LNCaP clone FGC (cell line): ENCODE measurements around the gene SEMA4G.

Experiments used
- DNase-seq: peaks from one replicate; pipeline ENCODE4 v3.0.0-alpha.2; 2011; ENCODE audit warnings: low read depth
- H3K4me3 ChIP-seq: 2 replicates; pipeline ENCODE4 v1.5.1; 2011; ENCODE audit warnings: mild to moderate bottlenecking, low read depth, low read length, control low read depth
- TF ChIP-seq, protein P1 (sequence below): IDR thresholded peaks from 2 replicates; pipeline ENCODE4 v1.5.1; 2012; ENCODE audit warnings: mild to moderate bottlenecking; ENCODE audit not compliant: control insufficient read depth, insufficient read depth; ENCODE audit errors: extremely low read depth

SEMA4G gene

DNA sequence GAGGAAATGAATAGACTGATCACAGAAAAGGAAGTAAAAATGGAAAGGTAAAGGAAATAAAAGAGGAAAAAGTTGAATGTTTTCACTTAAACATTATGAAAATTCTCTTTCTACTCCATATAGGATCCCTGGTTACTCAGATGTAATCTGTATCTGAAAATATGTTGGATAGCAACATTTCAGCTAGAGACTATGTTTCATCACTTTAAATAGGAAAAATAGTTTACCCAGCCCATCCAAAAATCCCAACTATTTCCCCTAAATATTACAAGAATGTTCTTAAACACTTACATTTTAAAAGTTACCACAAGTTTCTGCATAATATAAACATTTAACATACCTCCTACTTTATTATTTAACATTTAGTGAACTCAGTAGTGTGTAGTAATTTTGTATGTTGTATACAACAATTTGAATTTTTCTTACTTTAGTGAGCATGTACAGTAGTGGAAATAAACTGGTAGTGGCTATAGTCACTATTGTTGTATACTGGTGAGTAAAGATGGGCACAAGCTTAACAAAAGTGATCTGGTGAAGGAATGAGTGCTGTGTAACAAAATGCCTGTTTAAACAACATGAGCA lies 29.4 kb upstream of the SEMA4G start:
- DNase-seq = no peak
- TF ChIP-seq, protein P1, sequence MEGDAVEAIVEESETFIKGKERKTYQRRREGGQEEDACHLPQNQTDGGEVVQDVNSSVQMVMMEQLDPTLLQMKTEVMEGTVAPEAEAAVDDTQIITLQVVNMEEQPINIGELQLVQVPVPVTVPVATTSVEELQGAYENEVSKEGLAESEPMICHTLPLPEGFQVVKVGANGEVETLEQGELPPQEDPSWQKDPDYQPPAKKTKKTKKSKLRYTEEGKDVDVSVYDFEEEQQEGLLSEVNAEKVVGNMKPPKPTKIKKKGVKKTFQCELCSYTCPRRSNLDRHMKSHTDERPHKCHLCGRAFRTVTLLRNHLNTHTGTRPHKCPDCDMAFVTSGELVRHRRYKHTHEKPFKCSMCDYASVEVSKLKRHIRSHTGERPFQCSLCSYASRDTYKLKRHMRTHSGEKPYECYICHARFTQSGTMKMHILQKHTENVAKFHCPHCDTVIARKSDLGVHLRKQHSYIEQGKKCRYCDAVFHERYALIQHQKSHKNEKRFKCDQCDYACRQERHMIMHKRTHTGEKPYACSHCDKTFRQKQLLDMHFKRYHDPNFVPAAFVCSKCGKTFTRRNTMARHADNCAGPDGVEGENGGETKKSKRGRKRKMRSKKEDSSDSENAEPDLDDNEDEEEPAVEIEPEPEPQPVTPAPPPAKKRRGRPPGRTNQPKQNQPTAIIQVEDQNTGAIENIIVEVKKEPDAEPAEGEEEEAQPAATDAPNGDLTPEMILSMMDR = no peak
- no peak overlapping the region for H3K4me3 ChIP-seq

DNA sequence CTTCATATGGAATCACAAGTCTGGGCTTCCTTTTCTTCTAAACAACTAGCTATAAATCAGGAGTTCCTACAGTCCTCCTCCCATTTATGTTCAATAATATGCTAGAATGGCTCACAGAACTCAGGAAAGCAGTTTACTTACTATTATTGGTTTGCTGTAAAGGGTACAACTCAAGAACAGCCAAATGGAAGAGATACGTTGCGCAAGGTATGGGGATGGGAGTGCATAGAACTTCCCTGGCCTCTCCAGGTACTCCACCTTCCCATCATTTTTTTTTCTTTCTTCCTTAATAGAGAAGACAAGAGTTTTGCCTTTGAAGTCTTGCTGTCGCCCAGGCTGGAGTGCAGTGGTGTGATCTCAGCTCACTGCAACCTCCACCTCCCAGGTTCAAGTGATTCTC lies 27.1 kb upstream of the SEMA4G start:
- TF ChIP-seq, protein P1 = no peak
- no peak overlapping the region for H3K4me3 ChIP-seq
- no peak for DNase-seq

DNA sequence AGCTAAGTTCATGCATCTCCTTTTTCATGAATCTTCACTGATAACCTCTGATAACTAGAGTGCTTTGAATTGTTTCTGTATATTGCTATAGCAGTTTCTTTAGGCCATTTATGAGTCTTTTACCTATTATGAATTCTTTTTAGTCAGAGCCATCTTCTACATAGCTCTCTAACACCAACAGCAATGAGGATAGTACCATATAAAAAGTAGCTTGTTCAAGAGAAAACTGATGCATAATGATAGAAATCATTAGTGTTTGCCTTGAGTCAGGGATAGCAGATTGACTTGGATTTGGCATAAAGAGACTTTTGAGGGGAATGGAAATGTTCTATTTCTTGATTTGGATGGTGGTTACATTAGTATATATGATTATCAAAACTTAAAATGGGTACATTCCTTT lies 25.8 kb upstream of the SEMA4G start:
- TF ChIP-seq, protein P1 = no peak
- no peak for DNase-seq
- no peak overlapping the region for H3K4me3 ChIP-seq

DNA sequence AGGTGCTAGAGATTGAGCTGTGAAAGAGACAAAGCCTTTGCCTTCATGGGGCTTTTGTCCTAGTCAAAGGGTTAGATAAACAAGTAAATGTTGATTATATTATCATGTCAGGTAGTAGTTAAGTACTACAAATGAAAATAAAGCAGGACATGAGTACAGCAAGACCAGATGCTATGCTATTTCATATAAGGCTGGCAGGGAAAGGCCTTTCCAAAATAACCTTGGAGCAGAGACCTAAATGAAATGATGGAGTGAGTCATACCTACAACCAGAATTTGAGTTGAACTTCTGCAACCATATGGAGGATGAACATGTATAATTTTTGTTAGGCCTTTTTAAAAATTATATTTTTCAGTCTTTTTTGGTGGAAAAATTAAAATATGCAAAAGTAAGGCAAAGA lies 23.6 kb upstream of the SEMA4G start:
- DNase-seq = no peak
- no peak overlapping the region for H3K4me3 ChIP-seq
- TF ChIP-seq, protein P1 = no peak

DNA sequence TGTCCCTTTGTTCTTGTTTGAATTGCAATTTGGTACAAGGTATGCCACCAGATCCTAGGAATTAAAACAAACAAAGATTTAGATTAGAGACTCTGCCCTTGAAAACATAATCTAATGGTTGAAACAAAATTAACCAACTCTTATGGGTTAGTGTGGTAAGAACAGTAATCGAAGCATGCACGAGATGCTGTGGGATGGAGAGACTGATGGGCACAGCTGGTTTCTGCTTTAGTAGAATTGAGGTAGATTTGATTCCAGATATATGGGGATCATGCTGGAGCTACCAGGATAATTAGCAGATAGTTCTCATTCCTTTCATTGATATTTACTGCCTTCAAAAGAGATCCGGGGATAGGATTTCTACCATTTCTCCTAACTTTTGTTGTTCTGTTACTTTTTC lies 20.4 kb upstream of the SEMA4G start:
- DNase-seq = no peak
- TF ChIP-seq, protein P1 = no peak
- H3K4me3 ChIP-seq = no peak overlapping the region

DNA sequence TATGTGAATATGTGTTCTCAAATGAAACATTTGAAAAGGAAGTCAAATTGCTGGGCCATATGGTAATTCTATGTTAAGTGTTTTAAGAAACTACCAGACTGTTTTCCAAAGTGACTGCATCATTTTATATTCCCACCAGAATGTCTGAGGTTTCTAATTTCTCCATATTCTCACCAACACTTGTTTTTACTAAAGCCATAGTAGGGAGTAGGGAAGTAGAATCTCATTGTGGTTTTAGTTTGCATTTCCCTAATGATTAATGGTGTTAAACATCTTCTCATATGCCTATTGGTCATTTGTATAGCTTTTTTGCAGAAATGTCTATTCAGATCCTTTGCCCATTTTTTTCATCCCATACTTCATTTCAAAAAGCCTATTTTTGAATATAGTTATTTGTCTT lies 9.1 kb upstream of the SEMA4G start:
- no peak overlapping the region for H3K4me3 ChIP-seq
- TF ChIP-seq, protein P1 = no peak
- no peak for DNase-seq

DNA sequence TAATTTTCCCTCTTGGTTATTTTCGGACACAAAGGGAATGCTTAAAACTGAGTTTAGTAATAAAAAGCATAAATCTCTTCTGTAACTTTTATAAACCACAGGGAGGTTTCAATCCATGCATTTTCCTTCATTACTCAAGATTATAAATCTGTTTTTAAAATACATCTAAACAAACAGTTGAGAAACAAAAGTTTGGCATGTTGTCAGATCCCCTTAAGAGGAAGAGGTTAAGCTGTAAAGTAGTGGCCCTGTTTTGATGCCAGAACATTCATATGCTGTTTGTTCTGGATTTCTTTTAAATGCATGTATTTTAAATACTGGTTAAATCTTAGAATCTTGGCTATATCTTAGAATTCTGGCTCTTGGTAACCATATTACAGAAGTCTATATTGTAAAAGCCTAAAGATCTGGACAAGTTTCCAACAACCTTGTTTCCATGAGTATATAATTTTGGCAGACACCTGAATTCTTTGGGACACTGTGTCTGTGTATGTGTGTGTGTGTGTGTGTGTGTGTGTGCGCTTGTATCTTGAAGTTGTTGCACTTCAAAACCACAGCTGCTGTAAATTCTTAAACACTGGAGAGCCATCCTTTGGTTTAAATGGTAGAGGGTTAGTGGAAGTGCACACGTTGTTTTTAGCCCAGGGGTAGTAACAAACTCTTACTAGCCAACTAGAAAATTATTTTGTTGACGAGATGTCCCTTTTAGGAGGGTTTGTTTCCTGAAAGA lies 6.8 kb upstream of the SEMA4G start:
- no peak overlapping the region for H3K4me3 ChIP-seq
- DNase-seq = no peak
- TF ChIP-seq, protein P1 = no peak
